SK-N-SH (cell line): ENCODE measurements around the gene CLSTN2. TPM values are rescaled to one million over a fixed set of nuclear protein-coding genes. Genes with fewer than 3 reads are reported as not detected.

ENCODE experiments used
- CTCF ChIA-PET: fragments of 300-600, 350-600 bp; formaldehyde crosslinking; extraction: SDS; loops from one replicate; lab custom pipeline; 2021; lab: Yijun Ruan, JAX
- POLR2A ChIA-PET: fragments of 350-600 bp; sonication (Branson Sonifier 250); formaldehyde crosslinking; extraction: SDS; loops from one replicate; lab custom pipeline; 2020; ENCODE audit warnings: antibody characterized with exemption, inconsistent platforms; lab: Yijun Ruan, JAX
- DNase-seq: peaks from one replicate; pipeline ENCODE4 v3.0.0; 2012
- H2AFZ ChIP-seq: fragments of 200-600 bp; sonication (generic); 2 replicates; pipeline ENCODE4 v1.8.1; 2016; ENCODE audit warnings: antibody characterized with exemption, mild to moderate bottlenecking, low read depth
- H3F3A ChIP-seq: fragments of 200-600 bp; sonication (generic); replicated peaks from 2 replicates; pipeline ENCODE3; 2016; ENCODE audit warnings: antibody characterized with exemption, mild to moderate bottlenecking; ENCODE audit not compliant: insufficient read depth
- H3K27ac ChIP-seq, 2 experiments: fragments of 200-500 bp in 1 of 2; fragments of 200-600 bp in 1 of 2; sonication (Bioruptor generic) in 1 of 2; sonication (generic), shearing (Covaris generic) in 1 of 2; 2 replicates each; pipeline versions ENCODE4 v1.5.1 to v1.6.1; 2014 to 2016; ENCODE audit warnings: low read depth in 2 of 2, inconsistent platforms in 1 of 2, low read length in 1 of 2, mild to moderate bottlenecking in 1 of 2, mixed read lengths in 1 of 2
- H3K27me3 ChIP-seq: fragments of 200-600 bp; sonication (generic), shearing (Covaris generic); 2 replicates; pipeline ENCODE4 v1.6.1; 2016; ENCODE audit warnings: mixed run types; ENCODE audit not compliant: insufficient read depth
- H3K36me3 ChIP-seq, 2 experiments: fragments of 200-500 bp in 1 of 2; fragments of 200-600 bp in 1 of 2; sonication (Bioruptor generic) in 1 of 2; sonication (generic) in 1 of 2; replicated peaks in 1 of 2; 2 replicates each; pipeline versions ENCODE3 to v1.5.1; 2014 to 2016; ENCODE audit warnings: low read length in 1 of 2, mild to moderate bottlenecking in 1 of 2; ENCODE audit not compliant: insufficient read depth in 2 of 2, control insufficient read depth in 1 of 2
- H3K4me1 ChIP-seq, 2 experiments: fragments of 200-500 bp in 1 of 2; fragments of 200-600 bp in 1 of 2; sonication (Bioruptor generic) in 1 of 2; sonication (generic), shearing (Covaris generic) in 1 of 2; 2 replicates each; pipeline versions ENCODE4 v1.5.1 to v1.6.1; 2014 to 2016; ENCODE audit warnings: low read depth in 1 of 2, low read length in 1 of 2, mixed run types in 1 of 2; ENCODE audit not compliant: insufficient read depth in 2 of 2, control insufficient read depth in 1 of 2
- H3K4me2 ChIP-seq: fragments of 200-600 bp; sonication (generic), shearing (Covaris generic); 2 replicates; pipeline ENCODE4 v1.6.1; 2017; ENCODE audit warnings: mixed run types
- H3K4me3 ChIP-seq, 2 experiments: fragments of 200-500 bp in 1 of 2; fragments of 200-600 bp in 1 of 2; sonication (Bioruptor generic) in 1 of 2; sonication (generic), shearing (Covaris generic) in 1 of 2; 2 replicates each; pipeline versions ENCODE4 v1.5.1 to v1.8.1; 2014 to 2016; ENCODE audit warnings: low read depth in 2 of 2, inconsistent platforms in 1 of 2, low read length in 1 of 2, mild to moderate bottlenecking in 1 of 2, mixed read lengths in 1 of 2, moderate library complexity in 1 of 2
- H3K79me2 ChIP-seq: fragments of 200-600 bp; sonication (generic); 2 replicates; pipeline ENCODE4 v1.8.1; 2017; ENCODE audit warnings: mild to moderate bottlenecking; ENCODE audit not compliant: insufficient read depth
- H3K9ac ChIP-seq: fragments of 200-600 bp; sonication (generic); 2 replicates; pipeline ENCODE4 v1.6.1; 2017; ENCODE audit warnings: mixed run types
- H3K9me2 ChIP-seq: fragments of 200-600 bp; sonication (generic); 2 replicates; pipeline ENCODE4 v1.6.1; 2017; ENCODE audit warnings: mixed run types
- H3K9me3 ChIP-seq: fragments of 200-600 bp; sonication (generic); 2 replicates; pipeline ENCODE4 v1.6.1; 2017; ENCODE audit warnings: mixed run types, mild to moderate bottlenecking, moderate library complexity
- H4K20me1 ChIP-seq: fragments of 200-600 bp; sonication (generic); 2 replicates; pipeline ENCODE4 v1.6.1; 2017; ENCODE audit warnings: mild to moderate bottlenecking, mixed run types; ENCODE audit not compliant: insufficient read depth
- CHD2 ChIP-seq: fragments of 150-350 bp; IDR thresholded peaks from 2 replicates; pipeline ENCODE4 v1.6.1; 2018; ENCODE audit warnings: low read length; ENCODE audit not compliant: partially characterized antibody
- ELF1 ChIP-seq: IDR thresholded peaks from 2 replicates; pipeline ENCODE4 v1.4.0; 2012
- EZH2phosphoT487 ChIP-seq: fragments of 200-600 bp; sonication (generic); IDR thresholded peaks from 2 replicates; pipeline ENCODE4 v1.6.1; 2017; ENCODE audit warnings: low read depth, mixed run types, mild to moderate bottlenecking, antibody characterized with exemption, moderate library complexity, borderline replicate concordance
- FOSL2 ChIP-seq: IDR thresholded peaks from 2 replicates; pipeline ENCODE4 v1.4.0; 2012; ENCODE audit warnings: low read depth, mild to moderate bottlenecking, moderate library complexity, borderline replicate concordance
- FOXM1 ChIP-seq: IDR thresholded peaks from 2 replicates; pipeline ENCODE4 v1.4.0; 2012; ENCODE audit warnings: low read depth, mild to moderate bottlenecking
- GABPA ChIP-seq: IDR thresholded peaks from 2 replicates; pipeline ENCODE4 v1.4.0; 2012; ENCODE audit warnings: low read depth, mild to moderate bottlenecking
- IRF3 ChIP-seq: fragments of 150-350 bp; IDR thresholded peaks from 2 replicates; pipeline ENCODE4 v1.6.1; 2016; ENCODE audit warnings: mild to moderate bottlenecking, low read depth, low read length
- JUND ChIP-seq: IDR thresholded peaks from 2 replicates; pipeline ENCODE4 v1.4.0; 2012
- NRF1 ChIP-seq: IDR thresholded peaks from 2 replicates; pipeline ENCODE4 v1.6.1; 2012; ENCODE audit warnings: low read depth, mild to moderate bottlenecking, low read length
- TCF12 ChIP-seq: IDR thresholded peaks from 2 replicates; pipeline ENCODE4 v1.4.0; 2012
- TEAD4 ChIP-seq: IDR thresholded peaks from 2 replicates; pipeline ENCODE4 v1.4.0; 2012; ENCODE audit warnings: mild to moderate bottlenecking, borderline replicate concordance; ENCODE audit not compliant: insufficient read depth
- USF2 ChIP-seq: fragments of 150-350 bp; IDR thresholded peaks from 2 replicates; pipeline ENCODE4 v1.6.1; 2017; ENCODE audit warnings: antibody characterized with exemption, low read length, low read depth, borderline replicate concordance
- YY1 ChIP-seq: IDR thresholded peaks from 2 replicates; pipeline ENCODE4 v1.4.0; 2012; ENCODE audit warnings: low read depth, mild to moderate bottlenecking
- WGBS: methylation state at CpG from one replicate; pipeline ENCODE4 v1.1.6; 2017; ENCODE audit warnings: low lambda C conversion rate; 5-methylcytosine and 5-hydroxymethylcytosine counted together
- polyA plus RNA-seq, 3 experiments: library from polyadenylated mRNA; depleted of rRNA; stranded (reverse); fragments of >200 nt; gene quantifications; 2 replicates each; pipeline ENCODE4 v1.2.3, GENCODE V29; 2012
- TF ChIP-seq, protein P1 (sequence below): IDR thresholded peaks from 2 replicates; pipeline ENCODE4 v1.4.0; 2012; ENCODE audit warnings: low read depth
- TF ChIP-seq, protein P2 (sequence below): IDR thresholded peaks from 2 replicates; pipeline ENCODE4 v1.6.1; 2012; ENCODE audit warnings: mild to moderate bottlenecking, low read depth, low read length, moderate library complexity

CLSTN2 gene
- polyA plus RNA-seq, 1 of the 3 experiments (the other 2 are of a cell fraction), result 0.02 TPM

- DNase-seq, result no peak
- Histone ChIP-seq H3K4me3 (no peak overlapping the region), H3K4me1 (no peaks in the 10 kb centered on the region), H2AFZ (no peak overlapping the region), H3K9me3 (no peaks in the 10 kb centered on the region), H3K9me2 (no peaks in the 10 kb centered on the region), H3K27ac (no peak overlapping the region), H3F3A (no peaks in the 10 kb centered on the region), H4K20me1 (no peaks in the 10 kb centered on the region), H3K27me3 (no peaks in the 10 kb centered on the region), H3K4me2 (no peak overlapping the region), H3K9ac (no peak overlapping the region), H3K79me2 (no peaks in the 10 kb centered on the region), H3K36me3 (no peaks in the 10 kb centered on the region)
- TF ChIP-seq EZH2phosphoT487, result no peak
- no peak for TF ChIP-seq TEAD4
- no peak for TF ChIP-seq ELF1
- TF ChIP-seq CHD2, result no peak
- TF ChIP-seq JUND, result no peak
- ChIA-PET CTCF (no interaction called here), POLR2A (no interaction called here)
- WGBS, result 29% methylated on average over 1 of the region's 1 CpG
These were observed 425.3 kb downstream of the CLSTN2 start for GRCh38 chr3:140360332-140360731.

DNA sequence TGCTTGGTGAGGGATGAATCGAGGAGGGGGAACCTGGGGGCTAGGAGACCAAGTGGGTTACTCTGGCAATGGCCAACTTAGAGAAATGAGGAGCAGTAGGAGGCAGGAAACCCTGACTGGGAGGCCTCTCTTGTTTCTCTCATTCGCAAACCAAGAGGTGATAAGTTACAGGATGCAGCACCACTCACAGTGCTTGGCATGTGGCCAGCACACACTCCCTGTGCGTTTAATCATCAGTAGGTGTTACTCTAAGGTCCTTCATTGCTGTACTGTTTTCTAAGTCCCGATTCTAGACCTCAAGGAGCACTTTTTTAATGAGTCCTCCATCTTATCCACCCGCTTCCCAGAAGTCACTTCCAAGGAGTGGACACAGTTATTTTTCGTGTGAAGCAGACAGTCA lies 428.8 kb downstream of the CLSTN2 start:
- H3K27ac ChIP-seq, result no peak overlapping the region
- H3K36me3 ChIP-seq, result no peaks in the 10 kb centered on the region
- no peak overlapping the region for H3K4me3 ChIP-seq
- no peak overlapping the region for H3K4me2 ChIP-seq
- POLR2A ChIA-PET, result no interaction called here
- no peaks in the 10 kb centered on the region; a peak in 1 of 4 replicates for H3K4me1 ChIP-seq
- H3K9me3 ChIP-seq, result no peaks in the 10 kb centered on the region
- no peak overlapping the region for H3K9ac ChIP-seq
- no peaks in the 10 kb centered on the region for H3F3A ChIP-seq
- H4K20me1 ChIP-seq, result no peaks in the 10 kb centered on the region
- no peak for DNase-seq
- H3K9me2 ChIP-seq, result no peaks in the 10 kb centered on the region
- 34% methylated on average over 5 of the region's 6 CpGs for WGBS
- no peaks in the 10 kb centered on the region for H3K79me2 ChIP-seq
- H2AFZ ChIP-seq, result no peak overlapping the region
- no peaks in the 10 kb centered on the region for H3K27me3 ChIP-seq
- TF ChIP-seq YY1, result no peak
- TF ChIP-seq IRF3, result no peak
- TF ChIP-seq, protein P1, sequence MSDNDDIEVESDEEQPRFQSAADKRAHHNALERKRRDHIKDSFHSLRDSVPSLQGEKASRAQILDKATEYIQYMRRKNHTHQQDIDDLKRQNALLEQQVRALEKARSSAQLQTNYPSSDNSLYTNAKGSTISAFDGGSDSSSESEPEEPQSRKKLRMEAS, result no peak
- no peak for TF ChIP-seq TCF12
- no peak for TF ChIP-seq NRF1
- TF ChIP-seq ELF1, result no peak
- no peak for TF ChIP-seq FOSL2
- TF ChIP-seq FOXM1, result no peak
- TF ChIP-seq, protein P2, sequence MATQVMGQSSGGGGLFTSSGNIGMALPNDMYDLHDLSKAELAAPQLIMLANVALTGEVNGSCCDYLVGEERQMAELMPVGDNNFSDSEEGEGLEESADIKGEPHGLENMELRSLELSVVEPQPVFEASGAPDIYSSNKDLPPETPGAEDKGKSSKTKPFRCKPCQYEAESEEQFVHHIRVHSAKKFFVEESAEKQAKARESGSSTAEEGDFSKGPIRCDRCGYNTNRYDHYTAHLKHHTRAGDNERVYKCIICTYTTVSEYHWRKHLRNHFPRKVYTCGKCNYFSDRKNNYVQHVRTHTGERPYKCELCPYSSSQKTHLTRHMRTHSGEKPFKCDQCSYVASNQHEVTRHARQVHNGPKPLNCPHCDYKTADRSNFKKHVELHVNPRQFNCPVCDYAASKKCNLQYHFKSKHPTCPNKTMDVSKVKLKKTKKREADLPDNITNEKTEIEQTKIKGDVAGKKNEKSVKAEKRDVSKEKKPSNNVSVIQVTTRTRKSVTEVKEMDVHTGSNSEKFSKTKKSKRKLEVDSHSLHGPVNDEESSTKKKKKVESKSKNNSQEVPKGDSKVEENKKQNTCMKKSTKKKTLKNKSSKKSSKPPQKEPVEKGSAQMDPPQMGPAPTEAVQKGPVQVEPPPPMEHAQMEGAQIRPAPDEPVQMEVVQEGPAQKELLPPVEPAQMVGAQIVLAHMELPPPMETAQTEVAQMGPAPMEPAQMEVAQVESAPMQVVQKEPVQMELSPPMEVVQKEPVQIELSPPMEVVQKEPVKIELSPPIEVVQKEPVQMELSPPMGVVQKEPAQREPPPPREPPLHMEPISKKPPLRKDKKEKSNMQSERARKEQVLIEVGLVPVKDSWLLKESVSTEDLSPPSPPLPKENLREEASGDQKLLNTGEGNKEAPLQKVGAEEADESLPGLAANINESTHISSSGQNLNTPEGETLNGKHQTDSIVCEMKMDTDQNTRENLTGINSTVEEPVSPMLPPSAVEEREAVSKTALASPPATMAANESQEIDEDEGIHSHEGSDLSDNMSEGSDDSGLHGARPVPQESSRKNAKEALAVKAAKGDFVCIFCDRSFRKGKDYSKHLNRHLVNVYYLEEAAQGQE, result no peak
- TF ChIP-seq GABPA, result no peak
- TF ChIP-seq USF2, result no peak
- no peak for TF ChIP-seq TEAD4
- CTCF ChIA-PET, result no interaction called here
